GM18526 (cell line): ENCODE data around the gene XYLT2.

Source experiments
- POLR2A ChIP-seq: IDR thresholded peaks from 3 replicates; pipeline ENCODE4 v1.6.1; 2011; ENCODE audit not compliant: insufficient read length; ENCODE audit errors: extremely low read depth

Gene XYLT2

DNA sequence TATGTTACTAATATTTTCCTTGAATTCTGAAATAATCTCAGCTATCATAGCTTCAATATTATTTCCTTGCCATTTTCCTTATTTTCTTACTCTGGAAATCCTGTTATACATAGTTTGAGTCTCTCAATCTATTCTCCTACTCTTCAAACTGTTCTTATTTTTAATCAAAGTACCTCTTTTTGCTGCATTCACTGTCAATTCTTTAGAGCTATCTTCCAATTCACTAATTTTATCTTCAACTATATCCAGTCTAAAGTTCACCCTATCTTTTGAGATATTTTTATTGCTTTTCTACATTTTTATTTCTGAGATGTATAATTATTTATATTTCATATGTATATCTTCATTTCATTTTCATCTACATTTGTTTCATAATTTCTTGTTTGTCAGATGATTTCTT, 7.3 kb upstream of the XYLT2 start:
- no peak for TF ChIP-seq POLR2A

DNA sequence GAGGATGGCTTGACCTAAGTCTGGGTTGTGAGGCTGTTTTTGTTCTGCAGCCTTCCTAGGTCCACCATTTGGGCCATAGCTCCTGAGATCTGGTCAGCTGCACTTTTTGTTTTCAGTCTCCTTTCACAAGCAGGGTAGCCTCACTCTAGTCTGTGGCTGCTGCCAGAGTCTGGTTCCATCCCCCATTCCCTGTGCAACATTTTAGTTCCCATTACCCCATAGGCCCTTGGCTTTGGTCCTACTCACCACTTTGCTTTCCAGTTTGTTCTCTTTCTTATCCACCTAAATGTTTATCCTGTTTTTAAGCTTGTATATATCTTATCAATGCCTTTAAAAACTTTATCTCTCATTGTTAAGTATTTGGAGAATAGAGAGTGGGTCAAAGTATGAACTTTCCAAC, 6.5 kb upstream of the XYLT2 start:
- no peak for TF ChIP-seq POLR2A

DNA sequence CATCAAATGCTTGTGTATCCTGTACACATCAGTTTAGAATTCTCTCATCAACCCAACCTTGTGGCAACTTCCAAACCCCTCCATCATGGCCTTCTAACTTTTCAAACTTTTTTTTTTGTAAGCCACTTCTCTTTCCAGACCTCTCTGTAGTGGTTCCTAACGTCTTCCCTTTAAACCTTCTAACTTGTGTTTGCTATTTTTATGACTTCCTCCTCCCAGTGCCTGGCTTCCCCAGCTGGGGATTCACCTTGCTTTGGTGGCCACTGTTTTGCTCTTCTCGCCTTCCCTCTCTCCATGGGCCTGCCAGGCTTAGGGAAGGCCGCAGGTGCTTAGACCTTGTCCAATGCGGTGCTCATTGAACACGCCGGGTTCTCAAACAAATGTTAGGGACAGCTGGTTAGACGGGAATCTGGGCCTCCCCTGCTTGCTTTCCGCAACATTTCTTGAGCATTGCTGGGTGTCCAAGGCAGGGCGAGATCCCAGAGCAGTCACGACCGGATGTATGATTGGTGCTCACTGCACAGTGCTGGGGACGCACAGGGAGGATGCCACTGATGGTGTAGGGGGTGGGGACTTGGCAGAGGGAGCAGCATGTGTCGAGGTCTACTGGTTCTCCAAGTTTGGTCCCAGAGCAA, 1.1 kb upstream of the XYLT2 start:
- TF ChIP-seq POLR2A = no peak

DNA sequence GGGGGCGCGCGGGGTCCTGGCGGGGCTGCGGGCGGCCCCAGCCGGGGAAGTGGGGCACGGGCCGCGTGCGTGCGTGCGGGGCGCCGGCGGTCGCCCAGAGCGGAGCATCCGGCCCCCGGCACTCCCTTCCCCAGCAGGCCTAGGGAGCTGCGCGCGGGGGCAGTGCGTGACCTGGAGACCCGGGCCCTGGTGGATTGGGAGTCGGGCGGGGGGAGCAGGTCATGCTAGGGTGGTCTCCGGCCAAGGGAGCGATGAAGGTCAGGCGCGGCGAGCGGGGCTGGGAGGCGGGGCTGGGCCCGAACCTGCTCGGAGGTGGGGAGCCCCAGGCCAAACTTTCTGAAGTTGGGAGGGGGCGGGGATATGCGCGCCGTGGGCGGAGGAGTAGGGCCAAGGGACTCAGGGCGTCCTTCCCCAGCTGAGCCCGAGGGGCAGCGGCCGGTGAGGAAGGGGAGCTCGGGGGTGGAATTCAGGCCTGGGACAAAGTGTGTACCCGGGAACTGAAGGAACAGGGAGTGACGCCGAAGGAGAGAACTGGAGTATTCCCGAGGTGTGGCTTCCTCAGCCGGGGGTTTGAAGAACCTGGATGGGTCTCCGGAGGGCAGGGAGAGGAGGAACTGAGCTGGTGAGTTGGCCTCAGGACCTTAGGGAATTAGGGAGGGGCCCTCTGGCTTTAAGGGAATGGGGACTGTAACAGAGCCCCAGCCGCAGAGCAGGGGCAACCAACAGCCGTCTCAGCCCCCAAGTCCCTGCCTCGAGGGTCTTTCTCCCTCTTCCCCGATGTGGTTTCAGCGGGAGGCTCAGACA, 589 bp downstream of the XYLT2 start:
- no peak for TF ChIP-seq POLR2A

DNA sequence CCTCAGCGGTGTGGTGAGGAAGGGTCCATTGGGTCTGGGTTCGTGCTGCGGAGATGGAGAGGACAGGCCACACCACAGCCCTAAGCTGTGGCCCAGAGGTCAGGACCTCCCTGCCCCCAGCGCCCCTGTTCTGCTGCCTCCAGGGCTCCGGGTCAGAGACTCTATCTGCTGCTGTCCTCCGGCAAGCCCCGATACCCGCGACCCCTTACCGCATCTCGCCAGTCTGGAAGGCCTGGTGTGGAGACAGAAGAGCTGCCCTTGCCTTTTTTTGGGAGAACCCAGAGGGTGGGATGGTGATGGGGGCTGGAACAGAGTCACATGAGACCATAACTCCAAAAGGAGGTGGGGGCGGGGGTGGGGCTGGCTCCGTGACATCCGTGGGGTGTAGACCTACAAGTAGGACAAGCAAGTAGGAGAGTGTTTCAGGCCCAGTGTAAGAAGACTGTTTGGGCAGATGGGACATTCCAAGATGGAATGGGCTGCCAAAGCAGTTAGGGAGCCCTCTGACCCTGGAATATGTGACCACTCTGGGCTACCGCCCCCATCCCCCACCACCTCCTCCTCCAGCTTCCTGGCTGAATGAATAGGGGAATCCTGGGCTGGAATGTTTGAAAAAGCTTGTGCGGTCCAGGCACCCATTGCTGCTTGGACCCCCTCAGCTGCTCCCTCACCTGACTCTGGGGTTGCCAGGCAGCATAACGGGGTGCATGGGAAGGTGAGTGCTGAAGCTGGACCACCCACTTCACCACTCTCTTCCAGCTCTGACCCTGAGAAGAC, 1.4 kb downstream of the XYLT2 start:
- TF ChIP-seq POLR2A = no peak

DNA sequence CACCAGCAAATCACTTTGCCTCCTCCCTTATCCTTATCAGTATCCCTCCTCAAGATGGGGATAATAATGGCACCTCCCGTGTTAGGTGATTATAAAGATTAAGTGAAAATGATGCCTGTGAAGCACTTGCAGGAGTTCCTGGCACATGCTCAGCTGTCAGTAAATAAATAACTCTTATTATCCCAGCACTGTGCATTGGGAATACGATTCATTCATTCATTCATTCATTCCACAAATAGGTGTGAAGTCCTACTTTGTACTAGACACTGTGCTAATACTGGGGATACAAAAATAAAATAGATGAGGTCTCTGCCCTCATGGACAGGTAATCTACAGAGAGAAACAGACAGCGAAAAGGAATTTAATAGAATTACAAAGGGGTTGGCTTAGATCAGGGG, 2.0 kb downstream of the XYLT2 start:
- no peak for TF ChIP-seq POLR2A

DNA sequence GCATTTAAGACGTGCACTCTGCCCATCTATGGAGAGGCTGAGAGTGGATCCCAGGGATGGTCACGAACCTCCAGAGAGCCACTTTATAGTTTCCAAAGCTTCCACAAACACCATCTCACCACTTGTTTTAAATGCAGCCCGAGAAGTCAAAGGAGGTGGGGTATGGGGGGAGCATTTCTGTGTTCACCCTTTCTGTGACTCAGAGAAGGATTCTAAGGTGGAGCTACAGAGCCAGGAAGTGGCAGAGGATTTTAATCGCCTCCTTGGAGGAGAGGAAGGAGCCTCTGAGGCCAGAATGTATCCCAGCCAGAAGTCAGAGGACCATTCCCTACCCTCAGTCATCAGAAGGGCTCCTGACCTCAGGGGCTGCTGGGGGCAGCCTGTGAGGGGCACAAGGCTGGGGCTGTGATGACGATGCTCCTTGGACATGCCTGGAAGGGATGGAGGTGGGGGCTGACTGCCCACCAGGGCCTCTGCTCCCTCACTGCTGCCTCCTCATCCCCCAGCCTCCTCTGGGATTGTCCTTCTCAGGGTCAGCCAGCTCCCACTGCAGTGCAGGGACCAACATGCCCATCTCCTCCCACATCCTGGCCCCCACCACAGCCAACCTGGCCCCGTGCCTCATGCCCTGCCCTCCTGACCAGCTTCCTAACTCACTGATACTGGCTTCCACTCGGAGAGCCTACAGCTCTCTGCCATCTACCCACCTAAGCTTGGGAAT, 2.8 kb downstream of the XYLT2 start:
- TF ChIP-seq POLR2A = no peak

DNA sequence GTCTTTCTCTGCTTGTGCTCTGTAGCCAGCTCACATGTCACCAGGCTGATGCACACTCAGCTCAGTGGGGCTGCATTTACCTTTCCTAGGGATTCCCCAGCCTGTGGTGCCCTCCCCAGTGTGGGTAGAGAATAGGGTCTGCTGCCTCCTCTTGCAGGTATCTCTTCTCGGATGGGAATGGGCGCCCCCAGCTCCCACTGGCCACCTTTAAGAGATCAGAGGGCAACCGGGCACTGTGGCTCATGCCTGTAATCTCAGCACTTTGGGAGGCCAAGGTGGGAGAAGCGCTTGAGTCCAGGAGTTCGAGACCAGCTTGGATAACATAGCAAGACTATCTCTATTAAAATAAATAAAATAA, 3.3 kb downstream of the XYLT2 start:
- no peak for TF ChIP-seq POLR2A

DNA sequence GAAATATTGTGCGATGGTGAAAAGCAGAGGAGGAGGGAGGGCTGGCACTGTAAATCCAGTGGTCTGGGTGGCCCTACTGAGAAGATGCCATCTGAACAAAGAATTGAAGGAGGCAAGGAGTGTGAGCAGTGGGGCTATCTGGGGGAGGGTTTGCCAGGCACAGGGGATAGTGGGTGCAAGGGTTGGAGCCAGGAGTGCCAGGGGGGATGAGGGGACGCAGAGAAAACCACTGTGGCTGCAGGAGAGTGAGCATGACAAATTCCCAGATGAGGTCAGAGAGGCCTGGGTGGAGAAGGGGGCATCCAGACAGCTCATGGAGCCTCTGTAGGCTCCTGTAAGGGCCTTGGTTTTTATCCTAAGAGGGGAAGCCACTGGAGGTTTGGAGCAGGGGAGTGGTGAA, 4.8 kb downstream of the XYLT2 start:
- TF ChIP-seq POLR2A = no peak

DNA sequence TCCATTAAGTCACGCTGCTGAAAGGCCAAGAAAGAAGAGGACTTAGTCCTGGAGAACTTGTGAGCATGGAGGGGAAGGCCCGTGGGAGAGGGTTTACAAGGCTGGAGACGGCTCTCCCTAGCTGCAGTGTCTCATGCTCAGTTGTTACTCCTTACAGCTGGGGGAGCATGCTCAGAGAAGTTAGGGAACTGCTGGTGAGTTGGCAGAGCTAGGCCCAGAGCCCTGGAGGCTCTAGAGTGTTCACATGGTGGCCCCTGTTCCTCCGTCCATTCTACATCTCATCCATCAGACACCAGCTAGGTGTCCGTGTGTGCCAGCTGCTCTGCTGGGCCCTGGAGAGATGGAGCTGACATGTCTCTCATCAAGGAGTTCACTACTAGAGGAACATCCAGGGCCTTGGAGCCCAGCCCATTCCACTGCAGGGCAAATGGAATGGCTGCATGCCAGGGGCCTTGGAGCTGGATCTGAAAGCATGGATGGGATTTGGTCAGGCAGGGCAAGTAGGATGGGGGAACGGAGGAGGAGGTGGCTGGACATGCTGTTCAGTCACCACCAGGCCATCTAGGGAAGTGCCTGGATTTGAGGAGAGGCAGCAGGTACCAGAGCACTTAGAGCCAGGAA, 6.3 kb downstream of the XYLT2 start:
- TF ChIP-seq POLR2A = no peak

DNA sequence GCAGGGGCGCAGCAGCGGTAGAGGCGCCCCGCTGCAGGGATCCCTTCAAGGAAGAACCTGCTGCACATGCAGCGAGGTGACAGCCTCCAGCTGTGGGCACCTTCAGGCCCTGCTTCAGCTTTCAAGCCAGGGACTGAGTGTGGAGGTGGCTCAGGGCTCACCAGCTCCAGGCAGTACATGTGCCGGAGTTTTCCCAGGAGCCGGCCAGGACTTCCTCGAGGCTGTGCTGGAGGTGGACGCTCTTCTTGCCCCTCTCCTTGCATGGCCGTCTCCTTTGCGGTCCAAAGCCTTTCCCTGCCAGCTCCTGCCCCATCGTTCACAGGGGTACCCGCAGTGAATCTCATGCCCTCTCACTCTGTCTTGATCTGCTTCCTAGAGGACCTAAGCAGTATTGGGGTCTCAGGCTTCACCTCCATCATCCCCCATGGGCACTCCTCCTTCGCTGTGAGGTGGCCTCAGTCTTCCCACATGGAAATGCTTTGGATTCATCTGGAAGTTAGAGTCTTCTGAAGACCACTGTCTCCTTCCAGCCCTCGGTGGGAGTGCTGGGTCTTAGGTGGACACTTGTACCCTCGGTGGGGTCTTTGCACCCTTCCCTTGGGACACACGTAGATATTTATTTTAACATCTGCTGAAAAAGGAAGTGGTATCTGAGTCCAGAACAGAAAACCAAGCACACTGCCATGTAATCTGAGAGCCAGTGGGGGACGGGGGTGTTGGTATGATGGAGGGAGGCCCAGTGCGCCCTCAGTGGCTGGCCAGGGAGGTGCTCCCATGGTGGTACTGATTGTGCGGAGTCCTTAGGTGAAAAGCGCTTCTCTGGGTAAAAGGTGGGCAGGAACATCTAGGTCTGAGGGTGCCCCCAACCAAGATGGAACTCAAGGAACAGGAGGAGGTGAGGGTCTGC, 7.0 kb downstream of the XYLT2 start:
- no peak for TF ChIP-seq POLR2A

DNA sequence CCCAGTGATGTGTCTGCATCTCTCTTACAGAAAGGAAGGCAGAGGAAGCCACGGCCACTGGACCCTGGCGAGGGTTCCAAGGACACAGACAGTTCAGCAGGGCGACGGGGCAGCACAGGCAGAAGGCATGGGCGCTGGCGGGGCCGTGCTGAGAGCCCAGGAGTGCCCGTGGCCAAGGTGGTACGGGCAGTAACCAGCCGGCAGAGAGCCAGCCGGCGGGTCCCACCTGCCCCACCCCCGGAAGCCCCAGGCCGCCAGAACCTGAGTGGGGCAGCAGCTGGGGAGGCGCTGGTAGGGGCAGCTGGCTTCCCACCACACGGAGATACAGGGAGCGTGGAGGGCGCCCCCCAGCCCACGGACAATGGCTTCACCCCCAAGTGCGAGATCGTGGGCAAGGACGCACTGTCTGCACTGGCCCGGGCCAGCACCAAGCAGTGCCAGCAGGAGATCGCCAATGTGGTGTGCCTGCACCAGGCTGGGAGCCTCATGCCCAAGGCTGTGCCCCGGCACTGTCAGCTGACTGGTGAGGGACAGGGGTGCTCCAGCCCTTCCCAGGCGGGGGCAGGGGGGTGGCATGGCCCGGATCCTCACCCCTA, 7.8 kb downstream of the XYLT2 start:
- no peak for TF ChIP-seq POLR2A

DNA sequence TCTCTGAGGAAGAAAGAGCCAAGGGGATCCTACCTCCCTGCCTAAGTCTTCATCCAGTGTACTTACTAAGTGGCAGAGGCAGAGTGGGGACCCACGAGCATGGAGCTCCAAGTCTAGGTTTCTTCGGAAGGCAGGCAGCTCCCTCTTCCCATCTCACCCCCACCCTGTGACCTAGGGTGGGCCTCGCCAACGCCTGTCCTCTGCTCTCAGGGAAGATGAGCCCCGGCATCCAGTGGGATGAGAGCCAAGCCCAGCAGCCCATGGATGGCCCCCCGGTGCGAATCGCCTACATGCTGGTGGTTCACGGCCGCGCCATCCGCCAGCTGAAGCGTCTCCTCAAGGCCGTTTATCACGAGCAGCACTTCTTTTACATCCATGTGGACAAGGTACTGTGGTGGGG, 8.3 kb downstream of the XYLT2 start:
- TF ChIP-seq POLR2A = no peak

DNA sequence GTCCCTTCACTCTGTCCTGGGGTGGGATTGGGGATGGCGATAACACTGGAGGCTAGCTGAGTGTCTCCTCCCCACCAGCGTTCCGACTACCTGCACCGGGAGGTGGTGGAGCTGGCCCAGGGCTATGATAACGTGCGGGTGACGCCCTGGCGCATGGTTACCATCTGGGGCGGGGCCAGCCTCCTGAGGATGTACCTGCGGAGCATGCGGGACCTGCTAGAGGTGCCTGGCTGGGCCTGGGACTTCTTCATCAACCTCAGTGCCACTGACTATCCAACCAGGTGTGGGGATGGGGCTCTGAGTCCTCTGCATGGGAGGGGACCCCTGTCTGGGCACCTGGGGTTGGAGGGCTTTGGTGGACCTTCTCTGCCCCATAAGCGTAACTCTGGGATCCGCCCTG, 8.8 kb downstream of the XYLT2 start:
- TF ChIP-seq POLR2A = no peak
